ENCODE results near the gene PDRG1. TPM values are rescaled to one million over a fixed set of nuclear protein-coding genes. Genes with fewer than 3 reads are reported as not detected.

PDRG1 gene
- total and polyA plus RNA-seq, 2 donors (not counting 1 experiment from before 2014, with no cell fraction given), result 12.7 to 18.6 TPM

DNA sequence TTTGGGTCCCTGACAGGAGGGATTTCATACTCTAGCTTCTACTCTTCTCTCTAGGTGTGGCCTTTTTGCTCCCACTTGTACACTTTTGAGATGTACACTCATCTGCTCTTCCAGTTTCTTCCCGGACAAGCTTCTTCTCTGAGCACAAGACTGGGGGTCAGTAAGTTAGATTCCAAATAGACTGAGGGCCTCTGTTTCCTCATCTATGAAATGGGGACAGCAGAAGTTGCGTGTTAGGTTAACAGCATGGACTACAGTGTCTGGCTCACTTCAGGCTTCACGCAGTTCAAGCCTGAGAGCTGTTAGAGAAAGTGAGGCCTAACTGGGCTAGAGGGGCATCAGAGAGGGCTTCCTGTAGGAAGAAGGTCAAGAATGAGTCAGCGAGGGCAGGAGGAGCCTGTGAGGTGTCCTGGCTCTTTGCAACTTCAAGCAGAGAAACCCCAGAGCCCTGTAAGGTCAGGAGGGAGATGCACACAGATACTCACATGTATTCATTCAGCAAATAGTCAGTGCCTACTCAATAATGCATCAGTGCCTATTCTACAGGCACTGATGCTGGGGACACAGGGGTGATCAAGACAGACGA, 36.7 kb upstream of the PDRG1 start:
- Mint-ChIP-seq H3K4me3 (no peak overlapping the region), H3K4me1 (no peaks in the 10 kb centered on the region), H3K27ac (no peak overlapping the region), H3K9me3 (ENCODE audit: insufficient read depth) (no peaks in the 10 kb centered on the region), H3K27me3 (peaks cover 11% of the 10 kb centered on the region)
- Histone ChIP-seq H3K4me2 (replicated peaks; ENCODE audit: low read depth, low read length, poor library complexity, severe bottlenecking) (no peak overlapping the region), H3K9me3 (ENCODE audit: control extremely low read depth in 1 of 3, control insufficient read depth in 2 of 3, insufficient read depth in 1 of 3, low read length in 2 of 3) (no peaks in the 10 kb centered on the region), H2AFZ (ENCODE audit: insufficient read depth, low read depth, low read length, poor library complexity, severe bottlenecking) (no peak overlapping the region), H3K27me3 (replicated peaks in 1 of 4; ENCODE audit: control extremely low read depth in 1 of 4, control insufficient read depth in 3 of 4, insufficient read depth in 4 of 4, low read length in 3 of 4) (peaks cover 0 to 6% (median 1%) of the 10 kb centered on the region in 4 experiments), H3K9ac (ENCODE audit: low read length) (no peak overlapping the region), H3K27ac (ENCODE audit: low read length in 2 of 2) (no peak overlapping the region), H3K4me3 (ENCODE audit: control extremely low read depth in 1 of 5, extremely low read depth in 1 of 5, insufficient read depth in 1 of 5, low read depth in 2 of 5, low read length in 4 of 5) (no peak overlapping the region), H4K20me1 (ENCODE audit: control insufficient read depth, insufficient read depth, low read length, poor library complexity, severe bottlenecking) (no peaks in the 10 kb centered on the region), H3K79me2 (ENCODE audit: control insufficient read depth, insufficient read depth, low read length) (no peaks in the 10 kb centered on the region), H3K36me3 (replicated peaks in 1 of 2; ENCODE audit: control extremely low read depth in 1 of 2, control insufficient read depth in 1 of 2, extremely low read depth in 1 of 2, insufficient read depth in 2 of 2, low read length in 1 of 2) (no peaks in the 10 kb centered on the region), H3K4me1 (ENCODE audit: control insufficient read depth in 2 of 2, insufficient read depth in 2 of 2, low read length in 2 of 2) (no peaks in the 10 kb centered on the region)
- 86% methylated on average over 3 of the region's 5 CpGs for WGBS (ENCODE audit: insufficient coverage)
- intact Hi-C loops (cut with micrococcal nuclease), result no loop called here
- no peak for DNase-seq
- TF ChIP-seq CTCF (IDR thresholded peaks at IDR 0.05) (no peak), EZH2 (IDR thresholded peaks at IDR 0.05; ENCODE audit: borderline replicate concordance, insufficient read depth, low read depth, low read length, poor library complexity, severe bottlenecking) (no peak)
- POLR2A ChIA-PET, result no interaction called here
- CTCF ChIA-PET, result no interaction called here
- no peak for ATAC-seq (ENCODE audit: low read depth)

DNA sequence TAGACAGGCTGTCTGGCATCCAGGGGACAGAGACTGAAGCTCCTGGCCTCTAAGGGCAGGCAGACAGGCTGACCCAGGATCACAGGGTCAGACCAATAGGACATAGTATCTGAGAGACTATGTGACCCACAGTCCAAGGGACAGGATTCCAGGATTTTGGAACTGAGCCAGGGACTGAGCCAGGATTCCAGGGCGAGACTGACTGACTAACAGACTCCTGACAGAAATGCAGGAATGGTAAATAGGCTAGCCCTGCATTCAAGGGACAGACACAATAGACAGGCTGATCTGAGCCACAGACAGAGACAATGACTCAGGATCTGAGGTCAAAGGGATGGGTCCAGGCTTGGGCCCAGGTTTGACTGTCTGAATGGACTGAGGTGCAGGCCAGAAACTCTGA, 35.9 kb upstream of the PDRG1 start:
- intact Hi-C loops (cut with micrococcal nuclease), result no loop called here

More for the DNA sequence above, 35.9 kb upstream of the PDRG1 start:
- Histone ChIP-seq H2AFZ (ENCODE audit: insufficient read depth, low read depth, low read length, poor library complexity, severe bottlenecking) (no peak overlapping the region), H3K4me1 (ENCODE audit: control insufficient read depth in 2 of 2, insufficient read depth in 2 of 2, low read length in 2 of 2) (no peaks in the 10 kb centered on the region), H3K36me3 (replicated peaks in 1 of 2; ENCODE audit: control extremely low read depth in 1 of 2, control insufficient read depth in 1 of 2, extremely low read depth in 1 of 2, insufficient read depth in 2 of 2, low read length in 1 of 2) (no peaks in the 10 kb centered on the region), H3K9ac (ENCODE audit: low read length) (no peak overlapping the region), H3K27ac (ENCODE audit: low read length in 2 of 2) (no peak overlapping the region), H3K79me2 (ENCODE audit: control insufficient read depth, insufficient read depth, low read length) (no peaks in the 10 kb centered on the region), H3K27me3 (replicated peaks in 1 of 4; ENCODE audit: control extremely low read depth in 1 of 4, control insufficient read depth in 3 of 4, insufficient read depth in 4 of 4, low read length in 3 of 4) (peaks cover 0 to 1% (median 0%) of the 10 kb centered on the region in 4 experiments), H3K4me3 (ENCODE audit: control extremely low read depth in 1 of 5, extremely low read depth in 1 of 5, insufficient read depth in 1 of 5, low read depth in 2 of 5, low read length in 4 of 5) (no peak overlapping the region), H3K4me2 (replicated peaks; ENCODE audit: low read depth, low read length, poor library complexity, severe bottlenecking) (no peak overlapping the region), H4K20me1 (ENCODE audit: control insufficient read depth, insufficient read depth, low read length, poor library complexity, severe bottlenecking) (no peaks in the 10 kb centered on the region), H3K9me3 (ENCODE audit: control extremely low read depth in 1 of 3, control insufficient read depth in 2 of 3, insufficient read depth in 1 of 3, low read length in 2 of 3) (no peaks in the 10 kb centered on the region)
- peaks cover 10% of the 10 kb centered on the region for H3K27me3 Mint-ChIP-seq
- H3K27ac Mint-ChIP-seq, result no peak overlapping the region
- 87% methylated on average over 1 of the region's 1 CpG for WGBS (ENCODE audit: insufficient coverage)
- CTCF ChIA-PET, result no interaction called here
- H3K4me1 Mint-ChIP-seq, result no peaks in the 10 kb centered on the region
- DNase-seq (no peak), ATAC-seq (ENCODE audit: low read depth) (no peak)
- no peak overlapping the region for H3K4me3 Mint-ChIP-seq
- no peak for TF ChIP-seq EZH2 (IDR thresholded peaks at IDR 0.05; ENCODE audit: borderline replicate concordance, insufficient read depth, low read depth, low read length, poor library complexity, severe bottlenecking)
- TF ChIP-seq CTCF (IDR thresholded peaks at IDR 0.05), result no peak
- POLR2A ChIA-PET, result no interaction called here
- no peaks in the 10 kb centered on the region for H3K9me3 Mint-ChIP-seq (ENCODE audit: insufficient read depth)
